GM23338 (cell line): ENCODE data around the gene CCDC38. TPM values are rescaled to one million over a fixed set of nuclear protein-coding genes. Genes with fewer than 3 reads are reported as not detected.

Experiments
- ATAC-seq: fragments of 200-7000 bp; cut with Tn5 transposase; 3 replicates; pipeline ENCODE4 v1.9.1; 2020
- DNase-seq: peaks from one replicate; pipeline ENCODE4 v3.0.0-alpha.2; 2015; ENCODE audit warnings: low spot score
- H2AFZ ChIP-seq: fragments of 200-600 bp; sonication (generic); 2 replicates; pipeline ENCODE4 v1.8.0; 2016; ENCODE audit warnings: antibody characterized with exemption, mild to moderate bottlenecking, moderate library complexity
- H3F3A ChIP-seq: fragments of 200-600 bp; sonication (generic); replicated peaks from 2 replicates; pipeline ENCODE4 v1.8.0; 2017; ENCODE audit warnings: antibody characterized with exemption, mixed run types, low read depth
- H3K27ac ChIP-seq: fragments of 200-600 bp; sonication (generic); 2 replicates; pipeline ENCODE4 v1.6.1; 2016; ENCODE audit warnings: low read depth
- H3K27me3 ChIP-seq: fragments of 200-600 bp; sonication (generic); 2 replicates; pipeline ENCODE4 v1.8.0; 2016; ENCODE audit warnings: mild to moderate bottlenecking, mixed run types, moderate library complexity; ENCODE audit not compliant: insufficient read depth
- H3K36me3 ChIP-seq: fragments of 200-600 bp; sonication (generic); 2 replicates; pipeline ENCODE4 v1.8.0; 2016; ENCODE audit warnings: mild to moderate bottlenecking; ENCODE audit not compliant: insufficient read depth
- H3K4me1 ChIP-seq: fragments of 200-600 bp; sonication (generic); 2 replicates; pipeline ENCODE4 v1.8.0; 2016; ENCODE audit warnings: mild to moderate bottlenecking, moderate library complexity; ENCODE audit not compliant: insufficient read depth
- H3K4me2 ChIP-seq: fragments of 200-600 bp; sonication (generic); 2 replicates; pipeline ENCODE4 v1.7.1; 2017; ENCODE audit warnings: mixed run types
- H3K4me3 ChIP-seq: fragments of 200-600 bp; sonication (generic); 2 replicates; pipeline ENCODE4 v1.6.1; 2016; ENCODE audit warnings: mixed run types
- H3K79me2 ChIP-seq: fragments of 200-600 bp; sonication (generic); replicated peaks from 2 replicates; pipeline ENCODE4 v1.8.0; 2017; ENCODE audit warnings: mild to moderate bottlenecking; ENCODE audit not compliant: insufficient read depth
- H3K9me2 ChIP-seq: fragments of 200-600 bp; sonication (generic); 2 replicates; pipeline ENCODE4 v1.8.0; 2017; ENCODE audit not compliant: insufficient read depth
- H4K20me1 ChIP-seq: fragments of 200-600 bp; sonication (generic); replicated peaks from 2 replicates; pipeline ENCODE4 v1.8.0; 2017; ENCODE audit warnings: mild to moderate bottlenecking; ENCODE audit not compliant: insufficient read depth
- H3K27ac Mint-ChIP-seq: 2 replicates; pipeline ENCODE4 v1.8.0; 2020; ENCODE audit warnings: inconsistent platforms, mild to moderate bottlenecking, moderate library complexity, mixed read lengths
- H3K27me3 Mint-ChIP-seq: 3 replicates; pipeline ENCODE4 v1.8.0; 2022; ENCODE audit warnings: low read depth, mild to moderate bottlenecking, moderate library complexity, mixed read lengths, inconsistent platforms; ENCODE audit not compliant: insufficient read depth, poor library complexity
- H3K36me3 Mint-ChIP-seq: 3 replicates; pipeline ENCODE4 v1.8.0; 2021; ENCODE audit warnings: low read depth, mild to moderate bottlenecking, inconsistent platforms, moderate library complexity, mixed read lengths
- H3K4me1 Mint-ChIP-seq: 3 replicates; pipeline ENCODE4 v1.8.0; 2020; ENCODE audit warnings: mild to moderate bottlenecking, inconsistent platforms, mixed read lengths
- H3K4me3 Mint-ChIP-seq: 3 replicates; pipeline ENCODE4 v1.8.0; 2021; ENCODE audit warnings: moderate library complexity, mild to moderate bottlenecking, inconsistent platforms, mixed read lengths
- H3K9me3 Mint-ChIP-seq: 3 replicates; pipeline ENCODE4 v1.8.0; 2020; ENCODE audit warnings: moderate library complexity, mild to moderate bottlenecking, inconsistent platforms, mixed read lengths
- CREB1 ChIP-seq: fragments of 250-450 bp; sonication (Bioruptor Pico); IDR thresholded peaks from 2 replicates; pipeline ENCODE4 v1.5.0; 2020; ENCODE audit warnings: low read depth, mild to moderate bottlenecking, moderate library complexity
- EZH2 ChIP-seq: fragments of 200-600 bp; sonication (generic); IDR thresholded peaks from one replicate; pipeline ENCODE4 v1.8.0; 2017; ENCODE audit warnings: antibody characterized with exemption, mild to moderate bottlenecking, low read depth; ENCODE audit not compliant: unreplicated experiment
- EZH2phosphoT487 ChIP-seq: fragments of 200-600 bp; sonication (generic); IDR thresholded peaks from one replicate; pipeline ENCODE4 v1.8.1; 2018; ENCODE audit warnings: antibody characterized with exemption; ENCODE audit not compliant: unreplicated experiment
- JUNB ChIP-seq: IDR thresholded peaks from one replicate; pipeline ENCODE4 v1.6.1; 2016; ENCODE audit warnings: antibody characterized with exemption; ENCODE audit not compliant: unreplicated experiment
- NANOG ChIP-seq: IDR thresholded peaks from 2 replicates; pipeline ENCODE4 v1.6.1; 2016; ENCODE audit warnings: antibody characterized with exemption, borderline replicate concordance
- POLR2AphosphoS5 ChIP-seq: IDR thresholded peaks from 2 replicates; pipeline ENCODE4 v1.6.1; 2016; ENCODE audit warnings: antibody characterized with exemption, low read depth
- STAT1 ChIP-seq: IDR thresholded peaks from one replicate; pipeline ENCODE4 v1.6.1; 2016; ENCODE audit warnings: antibody characterized with exemption; ENCODE audit not compliant: unreplicated experiment
- ZNF114 ChIP-seq: fragments of 250-450 bp; sonication (Bioruptor Pico); IDR thresholded peaks from 2 replicates; pipeline ENCODE4 v1.5.0; 2020; ENCODE audit warnings: mild to moderate bottlenecking, moderate library complexity
- ZNF331 ChIP-seq: fragments of 250-450 bp; sonication (Bioruptor Pico); IDR thresholded peaks from 2 replicates; pipeline ENCODE4 v1.5.0; 2020; ENCODE audit warnings: low read depth, mild to moderate bottlenecking, moderate library complexity
- polyA plus RNA-seq: library from polyadenylated mRNA; unstranded; fragments of >200 nt; fragmentation: Nextera tagmentation; extraction: Ambion mirVana; gene quantifications from 2 replicates; pipeline ENCODE4 v1.2.1, GENCODE V29; 2016
- total RNA-seq: library from RNA; depleted of rRNA; stranded (reverse); fragments of >200 nt; shearing (Covaris generic); gene quantifications from 2 replicates; pipeline ENCODE4 v1.2.3, GENCODE V29; 2014
- TF ChIP-seq, protein P1 (sequence below), 2 experiments: fragments of 200-600 bp in 1 of 2; sonication (generic) in 1 of 2; conservative IDR thresholded peaks; 2 replicates each; pipeline versions ENCODE4 v1.5.1 to v1.6.1; 2016 to 2017; ENCODE audit warnings: antibody characterized with exemption in 2 of 2, low read depth in 2 of 2, mild to moderate bottlenecking in 2 of 2, moderate library complexity in 1 of 2
- TF ChIP-seq, protein P2 (sequence below): IDR thresholded peaks from 2 replicates; pipeline ENCODE4 v1.6.1; 2016; ENCODE audit warnings: antibody characterized with exemption
- TF ChIP-seq, protein P3 (sequence below): fragments of 250-450 bp; sonication (Bioruptor Pico); IDR thresholded peaks from 2 replicates; pipeline ENCODE4 v1.5.0; 2020; ENCODE audit warnings: mild to moderate bottlenecking, moderate library complexity
- TF ChIP-seq, protein P4 (sequence below): IDR thresholded peaks from one replicate; pipeline ENCODE4 v1.6.1; 2018; ENCODE audit warnings: antibody characterized with exemption; ENCODE audit not compliant: unreplicated experiment

The CCDC38 gene
- total and polyA plus RNA-seq, 2 experiments from 2014 or later = not detected

DNA sequence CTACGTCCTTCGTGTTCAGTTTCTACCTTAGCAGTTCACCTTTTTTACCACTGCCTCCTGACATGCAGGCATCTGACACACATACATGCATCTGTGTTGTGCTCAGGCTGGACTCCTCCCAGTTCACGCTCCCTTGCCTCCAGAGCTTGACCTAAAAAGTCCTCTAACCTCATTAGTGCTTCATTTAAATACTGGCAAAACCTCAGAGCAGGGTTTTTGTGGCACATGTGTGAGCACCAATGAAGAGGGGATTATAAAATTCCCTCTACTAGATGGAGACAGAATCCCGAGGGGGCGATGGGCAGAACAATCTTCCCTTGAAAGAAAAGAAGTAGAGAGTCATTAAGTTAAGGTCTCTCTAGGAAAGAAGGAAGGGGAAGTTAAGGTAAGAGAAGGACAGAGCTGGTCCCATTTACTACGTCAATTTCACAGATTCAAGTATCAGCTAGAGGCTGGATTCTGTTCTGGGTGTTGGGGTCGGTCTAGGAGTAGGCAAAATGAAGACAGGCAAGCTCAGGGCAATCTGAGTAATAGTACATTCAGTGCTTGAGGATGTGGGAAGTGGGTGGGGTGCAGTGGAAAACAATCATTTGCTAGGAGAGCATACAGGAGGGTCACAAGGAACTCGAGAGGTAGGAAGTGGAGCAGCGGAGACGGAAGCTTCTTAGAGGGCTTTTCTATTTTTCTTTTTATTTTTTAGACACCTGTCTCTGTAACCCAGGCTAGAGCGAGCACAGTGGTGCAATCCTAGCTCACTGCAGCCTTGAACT lies 46.3 kb upstream of the CCDC38 start:
- Histone ChIP-seq H3K79me2 (no peaks in the 10 kb centered on the region), H3K4me2 (no peak overlapping the region), H3K4me3 (no peak overlapping the region), H3K4me1 (peaks cover 27% of the 10 kb centered on the region), H3K27ac (no peak overlapping the region), H3K36me3 (no peaks in the 10 kb centered on the region), H3K9me2 (no peaks in the 10 kb centered on the region), H4K20me1 (no peaks in the 10 kb centered on the region), H3F3A (no peaks in the 10 kb centered on the region), H2AFZ (no peak overlapping the region), H3K27me3 (no peaks in the 10 kb centered on the region)
- DNase-seq (no peak), ATAC-seq (no peak)
- Mint-ChIP-seq H3K27ac (no peak overlapping the region), H3K27me3 (peaks cover 3% of the 10 kb centered on the region), H3K4me1 (peaks cover 38% of the 10 kb centered on the region), H3K9me3 (no peaks in the 10 kb centered on the region), H3K4me3 (no peak overlapping the region), H3K36me3 (no peaks in the 10 kb centered on the region)
- no peak for TF ChIP-seq NANOG
- TF ChIP-seq EZH2phosphoT487 = no peak
- TF ChIP-seq, protein P1, sequence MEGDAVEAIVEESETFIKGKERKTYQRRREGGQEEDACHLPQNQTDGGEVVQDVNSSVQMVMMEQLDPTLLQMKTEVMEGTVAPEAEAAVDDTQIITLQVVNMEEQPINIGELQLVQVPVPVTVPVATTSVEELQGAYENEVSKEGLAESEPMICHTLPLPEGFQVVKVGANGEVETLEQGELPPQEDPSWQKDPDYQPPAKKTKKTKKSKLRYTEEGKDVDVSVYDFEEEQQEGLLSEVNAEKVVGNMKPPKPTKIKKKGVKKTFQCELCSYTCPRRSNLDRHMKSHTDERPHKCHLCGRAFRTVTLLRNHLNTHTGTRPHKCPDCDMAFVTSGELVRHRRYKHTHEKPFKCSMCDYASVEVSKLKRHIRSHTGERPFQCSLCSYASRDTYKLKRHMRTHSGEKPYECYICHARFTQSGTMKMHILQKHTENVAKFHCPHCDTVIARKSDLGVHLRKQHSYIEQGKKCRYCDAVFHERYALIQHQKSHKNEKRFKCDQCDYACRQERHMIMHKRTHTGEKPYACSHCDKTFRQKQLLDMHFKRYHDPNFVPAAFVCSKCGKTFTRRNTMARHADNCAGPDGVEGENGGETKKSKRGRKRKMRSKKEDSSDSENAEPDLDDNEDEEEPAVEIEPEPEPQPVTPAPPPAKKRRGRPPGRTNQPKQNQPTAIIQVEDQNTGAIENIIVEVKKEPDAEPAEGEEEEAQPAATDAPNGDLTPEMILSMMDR (conservative IDR thresholded peaks at IDR 0.05; ENCODE audit: low read depth in 2 of 2) = no peak
- no peak for TF ChIP-seq EZH2
- no peak for TF ChIP-seq ZNF331 (CRISPR knock-in tag)
- no peak for TF ChIP-seq ZNF114 (CRISPR knock-in tag)
- no peak for TF ChIP-seq POLR2AphosphoS5
- TF ChIP-seq CREB1 (CRISPR knock-in tag) = no peak
- no peak for TF ChIP-seq JUNB
- TF ChIP-seq STAT1 = no peak
- TF ChIP-seq, protein P2, sequence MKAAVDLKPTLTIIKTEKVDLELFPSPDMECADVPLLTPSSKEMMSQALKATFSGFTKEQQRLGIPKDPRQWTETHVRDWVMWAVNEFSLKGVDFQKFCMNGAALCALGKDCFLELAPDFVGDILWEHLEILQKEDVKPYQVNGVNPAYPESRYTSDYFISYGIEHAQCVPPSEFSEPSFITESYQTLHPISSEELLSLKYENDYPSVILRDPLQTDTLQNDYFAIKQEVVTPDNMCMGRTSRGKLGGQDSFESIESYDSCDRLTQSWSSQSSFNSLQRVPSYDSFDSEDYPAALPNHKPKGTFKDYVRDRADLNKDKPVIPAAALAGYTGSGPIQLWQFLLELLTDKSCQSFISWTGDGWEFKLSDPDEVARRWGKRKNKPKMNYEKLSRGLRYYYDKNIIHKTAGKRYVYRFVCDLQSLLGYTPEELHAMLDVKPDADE = no peak
- TF ChIP-seq, protein P3, sequence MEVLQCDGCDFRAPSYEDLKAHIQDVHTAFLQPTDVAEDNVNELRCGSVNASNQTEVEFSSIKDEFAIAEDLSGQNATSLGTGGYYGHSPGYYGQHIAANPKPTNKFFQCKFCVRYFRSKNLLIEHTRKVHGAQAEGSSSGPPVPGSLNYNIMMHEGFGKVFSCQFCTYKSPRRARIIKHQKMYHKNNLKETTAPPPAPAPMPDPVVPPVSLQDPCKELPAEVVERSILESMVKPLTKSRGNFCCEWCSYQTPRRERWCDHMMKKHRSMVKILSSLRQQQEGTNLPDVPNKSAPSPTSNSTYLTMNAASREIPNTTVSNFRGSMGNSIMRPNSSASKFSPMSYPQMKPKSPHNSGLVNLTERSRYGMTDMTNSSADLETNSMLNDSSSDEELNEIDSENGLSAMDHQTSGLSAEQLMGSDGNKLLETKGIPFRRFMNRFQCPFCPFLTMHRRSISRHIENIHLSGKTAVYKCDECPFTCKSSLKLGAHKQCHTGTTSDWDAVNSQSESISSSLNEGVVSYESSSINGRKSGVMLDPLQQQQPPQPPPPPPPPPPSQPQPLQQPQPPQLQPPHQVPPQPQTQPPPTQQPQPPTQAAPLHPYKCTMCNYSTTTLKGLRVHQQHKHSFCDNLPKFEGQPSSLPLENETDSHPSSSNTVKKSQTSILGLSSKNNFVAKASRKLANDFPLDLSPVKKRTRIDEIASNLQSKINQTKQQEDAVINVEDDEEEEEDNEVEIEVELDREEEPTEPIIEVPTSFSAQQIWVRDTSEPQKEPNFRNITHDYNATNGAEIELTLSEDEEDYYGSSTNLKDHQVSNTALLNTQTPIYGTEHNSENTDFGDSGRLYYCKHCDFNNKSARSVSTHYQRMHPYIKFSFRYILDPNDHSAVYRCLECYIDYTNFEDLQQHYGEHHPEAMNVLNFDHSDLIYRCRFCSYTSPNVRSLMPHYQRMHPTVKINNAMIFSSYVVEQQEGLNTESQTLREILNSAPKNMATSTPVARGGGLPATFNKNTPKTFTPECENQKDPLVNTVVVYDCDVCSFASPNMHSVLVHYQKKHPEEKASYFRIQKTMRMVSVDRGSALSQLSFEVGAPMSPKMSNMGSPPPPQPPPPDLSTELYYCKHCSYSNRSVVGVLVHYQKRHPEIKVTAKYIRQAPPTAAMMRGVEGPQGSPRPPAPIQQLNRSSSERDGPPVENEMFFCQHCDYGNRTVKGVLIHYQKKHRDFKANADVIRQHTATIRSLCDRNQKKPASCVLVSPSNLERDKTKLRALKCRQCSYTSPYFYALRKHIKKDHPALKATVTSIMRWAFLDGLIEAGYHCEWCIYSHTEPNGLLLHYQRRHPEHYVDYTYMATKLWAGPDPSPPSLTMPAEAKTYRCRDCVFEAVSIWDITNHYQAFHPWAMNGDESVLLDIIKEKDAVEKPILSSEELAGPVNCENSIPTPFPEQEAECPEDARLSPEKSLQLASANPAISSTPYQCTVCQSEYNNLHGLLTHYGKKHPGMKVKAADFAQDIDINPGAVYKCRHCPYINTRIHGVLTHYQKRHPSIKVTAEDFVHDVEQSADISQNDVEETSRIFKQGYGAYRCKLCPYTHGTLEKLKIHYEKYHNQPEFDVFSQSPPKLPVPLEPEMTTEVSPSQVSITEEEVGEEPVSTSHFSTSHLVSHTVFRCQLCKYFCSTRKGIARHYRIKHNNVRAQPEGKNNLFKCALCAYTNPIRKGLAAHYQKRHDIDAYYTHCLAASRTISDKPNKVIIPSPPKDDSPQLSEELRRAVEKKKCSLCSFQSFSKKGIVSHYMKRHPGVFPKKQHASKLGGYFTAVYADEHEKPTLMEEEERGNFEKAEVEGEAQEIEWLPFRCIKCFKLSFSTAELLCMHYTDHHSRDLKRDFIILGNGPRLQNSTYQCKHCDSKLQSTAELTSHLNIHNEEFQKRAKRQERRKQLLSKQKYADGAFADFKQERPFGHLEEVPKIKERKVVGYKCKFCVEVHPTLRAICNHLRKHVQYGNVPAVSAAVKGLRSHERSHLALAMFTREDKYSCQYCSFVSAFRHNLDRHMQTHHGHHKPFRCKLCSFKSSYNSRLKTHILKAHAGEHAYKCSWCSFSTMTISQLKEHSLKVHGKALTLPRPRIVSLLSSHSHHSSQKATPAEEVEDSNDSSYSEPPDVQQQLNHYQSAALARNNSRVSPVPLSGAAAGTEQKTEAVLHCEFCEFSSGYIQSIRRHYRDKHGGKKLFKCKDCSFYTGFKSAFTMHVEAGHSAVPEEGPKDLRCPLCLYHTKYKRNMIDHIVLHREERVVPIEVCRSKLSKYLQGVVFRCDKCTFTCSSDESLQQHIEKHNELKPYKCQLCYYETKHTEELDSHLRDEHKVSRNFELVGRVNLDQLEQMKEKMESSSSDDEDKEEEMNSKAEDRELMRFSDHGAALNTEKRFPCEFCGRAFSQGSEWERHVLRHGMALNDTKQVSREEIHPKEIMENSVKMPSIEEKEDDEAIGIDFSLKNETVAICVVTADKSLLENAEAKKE = no peak
- TF ChIP-seq, protein P4, sequence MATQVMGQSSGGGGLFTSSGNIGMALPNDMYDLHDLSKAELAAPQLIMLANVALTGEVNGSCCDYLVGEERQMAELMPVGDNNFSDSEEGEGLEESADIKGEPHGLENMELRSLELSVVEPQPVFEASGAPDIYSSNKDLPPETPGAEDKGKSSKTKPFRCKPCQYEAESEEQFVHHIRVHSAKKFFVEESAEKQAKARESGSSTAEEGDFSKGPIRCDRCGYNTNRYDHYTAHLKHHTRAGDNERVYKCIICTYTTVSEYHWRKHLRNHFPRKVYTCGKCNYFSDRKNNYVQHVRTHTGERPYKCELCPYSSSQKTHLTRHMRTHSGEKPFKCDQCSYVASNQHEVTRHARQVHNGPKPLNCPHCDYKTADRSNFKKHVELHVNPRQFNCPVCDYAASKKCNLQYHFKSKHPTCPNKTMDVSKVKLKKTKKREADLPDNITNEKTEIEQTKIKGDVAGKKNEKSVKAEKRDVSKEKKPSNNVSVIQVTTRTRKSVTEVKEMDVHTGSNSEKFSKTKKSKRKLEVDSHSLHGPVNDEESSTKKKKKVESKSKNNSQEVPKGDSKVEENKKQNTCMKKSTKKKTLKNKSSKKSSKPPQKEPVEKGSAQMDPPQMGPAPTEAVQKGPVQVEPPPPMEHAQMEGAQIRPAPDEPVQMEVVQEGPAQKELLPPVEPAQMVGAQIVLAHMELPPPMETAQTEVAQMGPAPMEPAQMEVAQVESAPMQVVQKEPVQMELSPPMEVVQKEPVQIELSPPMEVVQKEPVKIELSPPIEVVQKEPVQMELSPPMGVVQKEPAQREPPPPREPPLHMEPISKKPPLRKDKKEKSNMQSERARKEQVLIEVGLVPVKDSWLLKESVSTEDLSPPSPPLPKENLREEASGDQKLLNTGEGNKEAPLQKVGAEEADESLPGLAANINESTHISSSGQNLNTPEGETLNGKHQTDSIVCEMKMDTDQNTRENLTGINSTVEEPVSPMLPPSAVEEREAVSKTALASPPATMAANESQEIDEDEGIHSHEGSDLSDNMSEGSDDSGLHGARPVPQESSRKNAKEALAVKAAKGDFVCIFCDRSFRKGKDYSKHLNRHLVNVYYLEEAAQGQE = no peak
